ENCODE measurements around the gene ACBD4.

The ACBD4 gene

DNA sequence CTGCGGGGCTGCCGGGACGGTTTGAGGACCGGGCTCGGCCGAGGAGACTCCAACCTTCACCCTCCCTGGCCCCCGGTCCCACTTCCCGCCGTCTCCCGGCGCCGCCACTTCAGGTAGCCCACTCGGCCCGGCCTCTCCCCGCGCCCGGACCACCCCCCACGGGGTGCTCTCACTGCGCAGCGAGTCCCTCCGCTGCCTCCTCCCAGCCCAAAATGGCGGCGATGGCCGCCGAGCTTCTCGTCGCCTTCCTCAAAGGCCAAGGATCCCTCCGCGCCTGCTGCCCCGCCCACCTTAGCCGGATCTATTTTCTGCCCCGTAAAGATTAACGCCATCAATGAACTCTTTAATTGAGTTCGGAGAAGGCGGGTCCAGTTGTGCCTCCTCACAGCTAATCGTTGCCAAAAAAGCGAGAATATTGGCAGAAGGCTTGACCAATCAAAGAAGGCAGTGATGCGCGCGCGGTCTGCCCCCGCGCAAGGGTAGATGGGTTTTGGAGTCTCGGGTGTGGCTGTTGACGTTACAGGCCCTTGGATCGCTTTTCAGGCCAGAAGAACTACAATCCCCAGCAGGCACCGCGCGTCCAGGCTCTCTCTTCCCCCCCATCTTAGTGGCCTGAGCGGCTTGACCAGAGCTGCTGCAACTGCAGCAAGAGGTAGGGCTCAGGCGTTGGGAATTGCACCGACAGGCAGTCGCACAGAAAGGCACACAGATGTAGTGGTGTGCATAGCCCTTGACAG lies 26.0 kb downstream of the ACBD4 start, which contains the start of gene HEXIM2:
TSS of gene HEXIM2 (plus strand) at position 588 of the 737 bp plus-strand sequence. CDS start 919 bp downstream, outside the sequence.
- DNase-seq: peak; percentile 100

GRCh38 chr17:45162025-45162687 lies 26.7 kb downstream of the ACBD4 start:
- no peak for DNase-seq

DNA sequence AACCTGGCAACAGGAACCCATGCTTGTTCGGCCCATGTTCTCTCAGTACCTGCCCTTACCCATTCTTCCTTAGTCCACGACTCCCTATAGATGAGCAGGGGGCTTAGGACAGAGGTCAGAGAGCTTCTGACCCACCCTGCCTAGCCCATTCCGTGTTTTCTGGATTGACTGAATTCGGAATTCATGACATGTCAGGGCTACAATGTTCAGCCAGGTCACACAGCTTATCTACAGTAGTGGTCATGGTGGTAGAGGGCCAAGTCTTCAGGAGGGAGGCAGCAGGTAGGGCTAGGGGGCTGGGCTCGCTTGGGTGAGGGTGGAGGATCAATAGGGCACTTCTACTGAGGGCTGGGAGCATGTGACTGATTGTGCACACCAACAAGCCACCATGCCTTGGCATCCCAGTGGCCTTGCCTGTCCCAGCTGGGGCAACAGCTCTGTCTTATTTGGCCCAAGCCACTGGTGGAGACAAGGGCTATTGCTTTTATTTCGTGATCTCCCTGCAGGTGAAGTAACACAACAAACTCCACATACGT lies 29.3 kb downstream of the ACBD4 start:
- DNase-seq: no peak

GRCh38 chr17:45168991-45169752 lies 33.7 kb downstream of the ACBD4 start:
- no peak for DNase-seq

DNA sequence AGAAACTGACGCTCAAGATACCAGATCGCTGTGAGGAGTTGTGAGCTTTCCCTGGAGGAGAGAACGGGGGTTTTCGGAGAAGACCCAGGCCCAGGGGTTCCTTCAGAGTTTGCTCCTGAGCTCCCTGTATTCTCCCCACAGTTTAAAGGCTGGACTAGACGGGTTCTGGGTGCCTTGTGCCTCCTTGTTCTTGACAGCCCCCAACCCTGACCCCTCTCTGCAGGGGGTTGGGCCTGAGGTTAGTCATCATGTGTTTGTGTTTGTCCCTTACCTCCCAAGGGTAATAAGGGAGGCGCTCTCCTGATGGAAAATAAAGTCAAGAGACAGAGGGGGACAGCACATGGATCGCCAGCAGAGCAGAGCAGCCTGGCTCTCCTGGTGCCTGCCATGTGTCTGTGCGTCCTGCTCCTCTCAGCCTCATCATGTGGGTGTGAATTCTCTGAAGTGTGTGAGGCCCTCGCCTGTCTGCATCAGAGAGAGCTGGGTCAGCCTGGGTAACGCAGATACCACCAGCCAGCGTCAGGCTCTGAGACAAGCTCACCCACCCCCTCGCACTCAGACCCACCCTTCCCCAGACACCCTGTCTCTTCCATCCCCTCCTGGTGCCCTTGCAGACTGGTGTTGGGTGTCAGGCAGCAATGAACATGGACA lies 34.9 kb downstream of the ACBD4 start:
- no peak for DNase-seq

GRCh38 chr17:45170931-45171337 lies 35.4 kb downstream of the ACBD4 start:
- peak; percentile 64 for DNase-seq

DNA sequence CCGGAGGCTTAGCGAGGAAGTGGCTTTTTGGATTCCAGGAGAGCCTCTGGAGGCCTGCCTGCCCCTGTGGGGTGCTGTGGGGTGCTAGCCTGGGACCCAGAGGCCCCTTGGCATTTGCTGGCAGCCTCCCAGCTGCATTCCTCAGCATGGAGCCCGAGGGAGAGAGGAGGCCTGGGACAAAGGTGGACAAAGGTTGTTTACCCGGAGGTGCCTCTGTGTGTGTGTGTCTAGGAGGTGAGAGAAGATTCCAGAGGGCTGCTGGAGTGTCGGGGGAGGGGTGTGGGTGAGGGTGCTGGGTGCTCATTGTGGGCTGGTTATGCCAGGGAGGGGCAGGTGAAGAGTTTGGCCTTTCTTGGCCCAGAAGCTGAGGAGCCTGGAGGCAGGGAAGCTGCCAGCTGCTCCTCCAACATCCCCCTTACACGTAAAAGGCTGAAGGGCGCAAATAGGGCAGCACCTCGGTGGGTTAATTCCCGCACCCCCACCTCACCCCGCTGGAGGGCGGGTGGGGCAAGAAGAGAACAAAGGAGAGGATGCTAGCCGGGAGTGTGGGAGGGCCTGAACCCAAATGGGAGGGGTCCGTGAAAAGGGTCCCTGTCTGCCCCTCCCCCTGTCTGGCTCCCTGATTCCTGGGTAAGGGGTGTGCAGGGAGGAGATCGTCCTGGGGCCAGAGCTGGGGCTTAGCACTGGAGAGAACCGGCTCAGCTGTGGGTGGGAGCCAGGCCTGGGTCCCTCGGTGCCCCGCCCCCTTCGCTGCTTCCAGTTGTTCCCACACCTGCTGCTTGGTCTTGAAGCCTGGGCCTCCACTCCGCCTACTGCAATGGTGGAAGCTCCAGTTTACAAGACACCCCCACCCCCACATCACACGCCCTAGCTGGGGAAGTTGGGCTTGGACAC lies 36.1 kb downstream of the ACBD4 start:
- no peak for DNase-seq

DNA sequence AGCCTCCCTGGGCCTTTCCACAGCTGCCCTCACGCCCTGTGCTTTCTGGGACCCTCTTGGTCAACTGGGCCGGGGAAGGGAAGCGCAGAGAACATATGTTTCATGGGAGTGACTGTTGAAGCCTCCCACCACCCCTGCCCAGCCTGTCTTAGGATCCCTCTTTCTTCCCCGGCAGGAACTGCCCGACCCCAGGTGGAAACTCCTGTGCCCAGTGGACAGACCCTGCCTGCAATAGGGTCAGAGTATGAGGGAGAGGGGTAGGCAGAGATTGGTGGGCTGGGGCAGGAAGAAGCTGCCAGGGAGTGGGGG lies 36.7 kb downstream of the ACBD4 start:
- no peak for DNase-seq

DNA sequence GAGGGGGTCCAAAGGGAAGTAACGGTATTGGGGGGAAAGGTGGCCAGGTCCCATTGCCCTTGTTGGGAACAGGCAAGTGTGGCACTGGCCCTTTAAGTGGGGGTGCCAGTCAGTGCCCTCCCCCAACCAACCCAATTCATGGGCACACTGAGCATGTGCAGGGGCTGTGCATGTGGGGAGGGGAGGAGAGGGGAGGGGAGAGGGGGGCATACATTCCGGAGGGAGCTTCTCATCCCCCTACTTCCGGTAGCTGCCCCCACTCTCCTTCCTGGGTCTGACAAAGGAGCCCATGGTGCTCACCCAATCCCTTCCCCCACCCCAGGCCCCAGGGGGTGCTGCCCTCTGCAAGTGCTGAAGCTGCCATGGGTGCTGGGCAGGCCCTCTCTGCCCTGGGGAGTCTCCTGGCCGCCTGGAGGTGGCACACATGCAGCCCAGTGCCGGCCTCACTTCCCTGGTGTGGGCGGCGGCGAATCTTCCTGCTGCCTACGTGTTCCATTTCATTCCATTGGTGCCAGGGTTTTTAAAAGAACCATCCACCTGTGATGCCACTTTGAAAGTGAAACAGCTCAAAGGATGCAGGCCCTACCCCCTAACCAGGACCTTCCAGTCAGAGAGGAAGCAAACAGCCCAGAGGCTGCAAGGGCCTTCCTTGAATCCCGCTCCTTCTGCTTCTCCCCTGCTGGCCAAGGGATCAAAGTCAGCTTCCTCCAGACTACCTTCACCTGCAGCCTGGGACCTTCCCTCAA lies 37.2 kb downstream of the ACBD4 start:
- no peak for DNase-seq

- no peak for DNase-seq
Observed at GRCh38 chr17:45175759-45176115, 40.2 kb downstream of the ACBD4 start.

DNA sequence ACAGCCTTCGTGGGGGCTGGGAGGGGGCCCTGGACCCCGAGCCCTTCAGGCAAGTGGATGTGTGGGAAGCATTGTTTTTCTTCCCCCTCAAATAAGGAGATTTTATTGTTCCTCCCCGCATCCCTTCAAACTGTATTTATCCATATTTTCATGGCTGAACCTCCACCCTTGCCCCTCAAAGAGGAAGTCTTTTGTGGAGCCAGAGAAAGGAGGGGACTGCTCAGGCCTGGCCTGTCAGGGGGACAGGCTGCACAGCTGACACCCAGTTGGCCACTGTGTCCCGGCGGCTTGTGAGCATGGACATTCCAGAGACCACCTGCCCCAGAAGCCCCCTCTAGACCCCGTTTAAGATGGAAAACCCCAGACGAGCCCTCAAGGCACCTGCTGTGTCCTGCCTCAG lies 42.1 kb downstream of the ACBD4 start:
- DNase-seq: no peak

DNA sequence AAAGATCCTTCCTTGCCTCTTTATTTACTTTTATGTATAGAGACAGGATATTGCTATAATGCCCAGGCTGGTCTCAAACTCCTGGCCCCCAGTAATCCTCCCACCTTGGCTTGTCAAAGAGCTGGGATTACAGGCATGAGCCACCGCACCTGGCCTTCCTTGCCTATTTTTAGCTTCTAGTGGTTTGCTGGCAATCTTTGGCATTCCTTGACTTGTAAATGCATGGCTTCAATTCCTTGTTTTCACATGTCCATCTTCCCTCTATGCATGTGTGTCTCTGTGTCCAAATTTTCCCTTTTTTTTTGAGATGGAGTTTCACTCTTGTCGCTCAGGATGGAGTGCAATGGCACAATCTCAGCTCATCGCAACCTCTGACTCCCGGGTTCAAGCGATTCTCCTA lies 48.7 kb downstream of the ACBD4 start:
- DNase-seq: no peak

DNA sequence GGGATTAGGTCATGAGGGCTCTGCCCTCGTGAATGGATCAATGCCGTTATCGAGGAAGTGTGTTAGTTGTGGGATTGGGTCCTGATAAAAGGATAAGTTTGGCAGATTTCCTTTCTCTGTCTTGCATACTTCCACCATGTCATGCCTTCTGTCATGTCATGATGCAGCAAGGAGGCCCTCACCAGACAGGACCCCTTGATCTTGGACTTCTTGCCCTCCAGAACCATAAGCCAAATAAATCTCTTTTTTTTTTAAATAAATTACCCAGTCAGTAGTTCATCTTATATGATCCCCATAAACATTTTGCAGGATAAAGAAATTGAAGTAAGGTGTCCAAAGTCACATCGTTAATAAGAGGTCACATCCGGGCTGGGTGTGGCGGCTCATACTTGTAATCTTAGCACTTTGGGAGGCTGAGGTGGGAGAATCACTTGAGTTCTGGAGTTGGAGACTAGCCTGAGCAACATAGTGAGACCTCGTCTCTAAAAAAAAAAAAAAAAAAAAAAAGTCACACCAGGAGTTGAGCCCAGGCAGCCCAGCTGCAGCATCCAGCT lies 51.4 kb downstream of the ACBD4 start:
- DNase-seq: peak; percentile 23

DNA sequence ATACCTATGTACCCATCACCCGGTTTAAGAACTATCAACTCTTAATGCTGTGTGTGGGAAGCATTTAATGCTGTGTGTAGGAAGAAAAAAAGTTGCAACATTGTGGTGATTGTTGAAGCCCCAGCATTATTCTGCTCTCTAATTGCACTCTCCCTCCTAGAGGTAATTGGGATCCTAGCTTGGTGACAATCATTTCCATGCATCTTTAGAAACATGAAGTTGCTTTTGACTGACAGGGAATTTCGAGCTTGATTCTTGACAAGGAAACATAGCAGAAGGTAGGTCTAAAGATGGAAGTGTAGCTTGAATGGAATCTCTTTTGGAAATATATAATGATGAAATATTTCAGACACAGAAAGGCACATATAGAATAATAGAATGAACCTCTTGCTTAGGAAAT lies 53.5 kb downstream of the ACBD4 start:
- no peak for DNase-seq

DNA sequence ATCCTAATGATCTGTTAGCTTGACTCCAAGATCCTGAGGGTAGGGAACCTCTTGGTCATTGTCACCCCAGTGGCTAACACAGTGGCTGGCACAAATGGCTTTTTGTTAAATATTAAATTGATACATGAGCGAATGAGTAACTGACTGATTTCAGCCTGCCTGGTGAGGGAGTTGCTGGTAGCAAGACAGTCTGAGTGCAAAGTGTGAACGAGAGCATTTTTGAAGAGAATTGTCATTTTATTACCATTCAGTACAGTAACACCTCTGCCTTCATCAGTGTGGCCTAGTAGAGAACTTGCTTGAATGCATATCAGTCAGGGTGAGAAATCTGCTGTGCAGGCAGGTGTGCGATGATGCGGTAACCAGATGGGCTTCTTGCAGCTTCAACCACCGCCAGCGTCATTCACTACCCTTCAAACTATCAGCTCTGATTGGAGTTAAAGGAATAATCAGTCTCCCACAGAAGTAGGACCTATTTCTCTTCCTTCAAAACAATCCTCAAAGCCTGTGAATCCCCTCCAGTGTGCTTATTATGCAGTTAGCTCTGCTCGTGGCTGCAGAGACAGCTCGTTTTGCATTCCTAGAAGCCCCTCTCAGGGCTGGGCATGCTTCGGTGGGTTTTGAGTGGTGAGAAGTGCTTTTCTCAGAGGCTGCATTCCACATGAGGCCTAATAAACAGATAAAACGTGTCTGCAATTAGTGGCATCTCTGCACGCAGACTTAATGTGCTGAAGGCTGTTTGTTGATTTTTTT lies 55.2 kb downstream of the ACBD4 start:
- DNase-seq: no peak

Data from MV-4-11 (cell line).